PC-9 (cell line): ENCODE results near the gene CCDC12. TPM values are rescaled to one million over a fixed set of nuclear protein-coding genes. Genes with fewer than 3 reads are reported as not detected.

Experiments
- BruUV-seq: library from RNA; stranded (reverse); fragments of 400-500 nt; replicated peaks from 2 replicates; lab custom pipeline; 2021; lab: Mats Ljungman, UMichigan
- CTCF ChIA-PET: fragments of 300-600 bp; sonication (Branson Sonifier 250); formaldehyde crosslinking; loops from one replicate; lab custom pipeline; 2022; ENCODE audit warnings: antibody characterized with exemption; lab: Charles Lee
- POLR2A ChIA-PET: fragments of 300-600 bp; sonication (Branson Sonifier 250); formaldehyde crosslinking; loops from one replicate; lab custom pipeline; 2022; ENCODE audit warnings: antibody characterized with exemption; ENCODE audit not compliant: unreplicated experiment; lab: Charles Lee
- DNase-seq, 2 experiments: peaks; one replicate each; pipeline versions ENCODE4 v3.0.0 to v3.0.0-alpha.2; 2015 to 2022; ENCODE audit warnings: mixed read lengths in 1 of 2
- H2AFZ ChIP-seq: fragments of 200-600 bp; sonication (generic); 2 replicates; pipeline ENCODE4 v1.8.1; 2017; ENCODE audit warnings: antibody characterized with exemption
- H3F3A ChIP-seq: fragments of 200-600 bp; sonication (generic); 2 replicates; pipeline ENCODE4 v1.8.1; 2017; ENCODE audit warnings: antibody characterized with exemption, mild to moderate bottlenecking, low read depth; ENCODE audit not compliant: insufficient read depth
- H3K27ac ChIP-seq: fragments of 200-600 bp; sonication (generic); 2 replicates; pipeline ENCODE4 v1.6.1; 2016; ENCODE audit warnings: mixed run types
- H3K27me3 ChIP-seq: fragments of 200-600 bp; sonication (generic); 2 replicates; pipeline ENCODE4 v1.6.1; 2016; ENCODE audit warnings: low read depth, mixed run types; ENCODE audit not compliant: insufficient read depth
- H3K36me3 ChIP-seq: fragments of 200-600 bp; sonication (generic); 2 replicates; pipeline ENCODE4 v1.6.1; 2016; ENCODE audit warnings: low read depth, mixed run types
- H3K4me1 ChIP-seq: fragments of 200-600 bp; sonication (generic); replicated peaks from 2 replicates; pipeline ENCODE4 v1.6.1; 2016; ENCODE audit warnings: mixed run types; ENCODE audit not compliant: insufficient read depth
- H3K4me2 ChIP-seq: fragments of 200-600 bp; sonication (generic); 2 replicates; pipeline ENCODE4 v1.6.1; 2017; ENCODE audit warnings: mixed run types
- H3K4me3 ChIP-seq: fragments of 200-600 bp; sonication (generic); 2 replicates; pipeline ENCODE4 v1.6.1; 2016; ENCODE audit warnings: mixed run types
- H3K79me2 ChIP-seq: fragments of 200-600 bp; sonication (generic); 2 replicates; pipeline ENCODE4 v1.6.1; 2017; ENCODE audit warnings: low read depth, mixed run types
- H3K9me2 ChIP-seq: fragments of 200-600 bp; sonication (generic); 2 replicates; pipeline ENCODE4 v1.8.1; 2017; ENCODE audit warnings: mild to moderate bottlenecking; ENCODE audit not compliant: insufficient read depth
- H3K9me3 ChIP-seq: fragments of 200-600 bp; sonication (generic); 2 replicates; pipeline ENCODE4 v1.8.1; 2016; ENCODE audit warnings: low read depth; ENCODE audit not compliant: insufficient read depth
- H4K20me1 ChIP-seq: fragments of 200-600 bp; sonication (generic); 2 replicates; pipeline ENCODE4 v1.8.1; 2017; ENCODE audit not compliant: insufficient read depth
- CTCF ChIP-seq: fragments of 200-600 bp; sonication (generic); conservative IDR thresholded peaks from 2 replicates; pipeline ENCODE4 v1.6.1; 2017; ENCODE audit warnings: mixed run types, antibody characterized with exemption, mild to moderate bottlenecking, moderate library complexity
- EZH2 ChIP-seq: fragments of 200-600 bp; sonication (generic); IDR thresholded peaks from 2 replicates; pipeline ENCODE4 v1.8.0; 2017; ENCODE audit warnings: antibody characterized with exemption, low read depth
- intact Hi-C: fragments of 100-400 bp; cut with micrococcal nuclease; formaldehyde crosslinking; loops from one replicate; pipeline ENCODE4 v1.10.0; 2022; ENCODE audit not compliant: unreplicated experiment
- total RNA-seq: library from RNA; stranded (reverse); gene quantifications from 2 replicates; pipeline ENCODE4 v1.2.3, GENCODE V29; 2021

Gene CCDC12
- total RNA-seq, 1 experiment from 2014 or later: 39.3 TPM

- Histone ChIP-seq H3K4me1 (no peaks in the 10 kb centered on the region), H4K20me1 (no peaks in the 10 kb centered on the region), H3K4me3 (no peak overlapping the region), H3K9me2 (no peaks in the 10 kb centered on the region), H3K9me3 (no peaks in the 10 kb centered on the region), H3K27ac (no peak overlapping the region), H2AFZ (no peak overlapping the region), H3K79me2 (no peaks in the 10 kb centered on the region), H3F3A (peaks cover 6% of the 10 kb centered on the region; the same call in 1 of the 2 replicates), H3K4me2 (no peak overlapping the region), H3K36me3 (no peaks in the 10 kb centered on the region), H3K27me3 (no peaks in the 10 kb centered on the region)
- intact Hi-C loops: no loop called here
- POLR2A ChIA-PET: no interaction called here
- CTCF ChIA-PET: interaction anchor here (0.6 to 1.4 kb wide), 8 partner anchors 10 to 448 kb away, joined by 3 to 6 read pairs (median 3); no protein-coding TSS in a partner anchor
- no peak for DNase-seq
- no TSS peak for BruUV-seq
- TF ChIP-seq CTCF (no peak), EZH2 (no peak)
Measured at GRCh38 chr3:46910166-46910760, 66.3 kb downstream of the CCDC12 start.

- ChIA-PET CTCF (interaction anchor here (0.6 to 1.4 kb wide), 10 partner anchors 9 to 447 kb away, joined by 3 to 6 read pairs (median 3); no protein-coding TSS in a partner anchor), POLR2A (no interaction called here)
- Histone ChIP-seq H3K27ac (no peak overlapping the region), H3K4me3 (no peak overlapping the region), H3K4me2 (no peak overlapping the region), H2AFZ (no peak overlapping the region), H3K36me3 (no peaks in the 10 kb centered on the region), H3K4me1 (no peaks in the 10 kb centered on the region), H3K79me2 (no peaks in the 10 kb centered on the region), H3K27me3 (no peaks in the 10 kb centered on the region), H3K9me3 (no peaks in the 10 kb centered on the region), H4K20me1 (no peaks in the 10 kb centered on the region), H3F3A (peaks cover 6% of the 10 kb centered on the region; the same call in 1 of the 2 replicates), H3K9me2 (no peaks in the 10 kb centered on the region)
- peak; percentile 88 for TF ChIP-seq CTCF
- TF ChIP-seq EZH2: no peak
- intact Hi-C loops: loop anchor here (1.0 to 5.0 kb wide), 6 partner anchors 43 to 422 kb away; no protein-coding TSS in a partner anchor
- no TSS peak for BruUV-seq
- peak; percentile 38 to 79 for DNase-seq
Measured at GRCh38 chr3:46909535-46910161, 66.9 kb downstream of the CCDC12 start.

DNA sequence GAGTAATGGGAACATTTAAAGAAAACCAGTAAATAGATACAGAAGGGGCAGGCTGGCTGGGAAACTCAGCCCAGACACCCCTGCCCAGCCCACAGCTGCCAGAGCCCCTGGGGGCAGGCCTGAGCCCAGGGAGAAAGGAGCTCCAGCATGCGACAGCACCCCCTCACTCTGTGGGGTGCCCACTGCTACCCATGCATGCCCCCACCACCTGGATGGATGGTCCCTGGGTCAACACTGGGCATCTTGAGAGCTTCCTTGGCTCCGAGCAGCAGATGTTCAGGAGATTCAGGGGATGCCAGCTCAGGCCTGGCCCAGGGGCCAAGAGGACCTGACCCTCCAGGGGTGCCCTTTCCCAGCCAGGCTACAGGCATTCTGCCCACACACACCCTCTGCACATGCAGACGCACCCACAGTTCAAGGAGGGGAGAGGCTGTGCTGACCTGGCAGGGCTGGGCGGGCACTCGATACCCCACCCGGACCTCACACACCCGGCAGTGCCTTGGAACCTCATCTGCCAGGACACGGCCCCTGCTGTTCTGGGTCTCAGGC lies 67.5 kb downstream of the CCDC12 start:
- Histone ChIP-seq H3K79me2 (no peaks in the 10 kb centered on the region), H3K4me3 (no peak overlapping the region), H3K4me2 (no peak overlapping the region), H4K20me1 (no peaks in the 10 kb centered on the region), H3F3A (peaks cover 6% of the 10 kb centered on the region; the same call in 1 of the 2 replicates), H3K4me1 (no peaks in the 10 kb centered on the region), H3K9me3 (no peaks in the 10 kb centered on the region), H3K9me2 (no peaks in the 10 kb centered on the region), H3K36me3 (no peaks in the 10 kb centered on the region), H3K27ac (no peak overlapping the region), H2AFZ (no peak overlapping the region), H3K27me3 (no peaks in the 10 kb centered on the region)
- TF ChIP-seq CTCF (no peak), EZH2 (no peak)
- CTCF ChIA-PET: interaction anchor here (0.6 to 1.4 kb wide), 8 partner anchors 9 to 447 kb away, joined by 3 to 4 read pairs (median 3); no protein-coding TSS in a partner anchor
- intact Hi-C loops: loop anchor here (1.0 to 5.0 kb wide), 6 partner anchors 43 to 422 kb away; no protein-coding TSS in a partner anchor
- BruUV-seq: no TSS peak
- no peak for DNase-seq
- POLR2A ChIA-PET: no interaction called here
